Measurements from ENCODE around the gene SNAI3.

GRCh38 chr16:88711750-88712340 is 25.5 kb upstream of the SNAI3 start:
- TF ChIP-seq CTCF (IDR thresholded peaks at IDR 0.05; ENCODE audit: low read depth, low read length, poor library complexity, severe bottlenecking) = no peak
- no peak for TF ChIP-seq EZH2phosphoT487 (IDR thresholded peaks at IDR 0.05; ENCODE audit: borderline replicate concordance, low read length)

All from DOHH2 (cell line).